ENCODE results near the gene EXOC6B. TPM values are rescaled to one million over a fixed set of nuclear protein-coding genes. Genes with fewer than 3 reads are reported as not detected.

The EXOC6B gene
- total RNA-seq, 1 donor from 2014 or later: 13.8 TPM

DNA sequence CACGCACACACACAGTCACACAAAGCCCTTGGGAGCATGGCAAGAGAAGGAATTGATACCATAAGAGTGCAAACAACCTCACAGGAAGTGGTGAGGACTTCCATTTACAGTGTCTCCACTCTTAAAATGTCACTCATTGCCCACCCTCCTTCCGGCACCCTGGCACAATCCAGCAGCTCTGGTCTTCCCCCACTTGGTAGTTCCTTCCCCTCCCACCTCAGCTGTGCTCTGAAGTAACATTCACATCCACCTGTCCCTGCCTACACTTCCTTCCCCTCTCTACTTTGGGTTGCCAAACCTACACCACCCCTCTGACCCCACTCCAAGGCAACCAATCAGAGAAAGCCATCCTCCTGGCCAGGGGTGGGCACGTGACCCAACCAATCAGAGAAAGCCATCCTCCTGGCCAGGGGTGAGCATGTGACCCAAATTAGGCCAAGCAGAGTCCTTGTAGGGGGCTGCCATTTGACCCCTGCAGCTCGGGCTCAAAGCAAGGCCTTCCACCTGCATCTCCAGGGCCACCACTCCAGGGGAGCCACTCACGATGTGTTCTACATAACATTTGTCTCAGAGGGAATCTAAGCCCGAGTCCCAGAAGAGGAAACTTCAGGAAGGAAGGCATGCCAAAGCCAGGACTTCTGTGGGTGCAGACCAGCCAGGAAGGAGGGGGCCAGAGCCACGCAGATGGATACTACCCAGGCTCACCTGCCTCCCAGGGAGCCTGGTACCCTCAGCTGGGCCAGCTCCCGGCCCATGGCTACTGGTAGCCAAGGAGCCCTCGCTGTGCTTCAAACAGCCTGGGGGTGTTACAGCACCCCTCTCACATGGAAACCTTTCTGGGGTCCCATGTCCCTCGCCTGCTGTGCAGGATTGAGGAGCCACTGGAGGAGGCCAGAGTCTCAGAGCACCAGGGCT lies 699.4 kb downstream of the EXOC6B start:
- no peak for DNase-seq
- intact Hi-C loops (cut with micrococcal nuclease): no loop called here
- CTCF ChIA-PET: no interaction called here

More for the DNA sequence above, 699.4 kb downstream of the EXOC6B start:
- Mint-ChIP-seq H3K36me3 (ENCODE audit: low read depth) (no peaks in the 10 kb centered on the region), H3K27ac (no peak overlapping the region), H3K9me3 (peaks cover 10% of the 10 kb centered on the region), H3K4me1 (no peaks in the 10 kb centered on the region), H3K4me3 (no peak overlapping the region), H3K27me3 (peaks cover 14% of the 10 kb centered on the region)
- POLR2A ChIA-PET: no interaction called here
- no peak for ATAC-seq (ENCODE audit: low read depth)
- TF ChIP-seq, protein P1, sequence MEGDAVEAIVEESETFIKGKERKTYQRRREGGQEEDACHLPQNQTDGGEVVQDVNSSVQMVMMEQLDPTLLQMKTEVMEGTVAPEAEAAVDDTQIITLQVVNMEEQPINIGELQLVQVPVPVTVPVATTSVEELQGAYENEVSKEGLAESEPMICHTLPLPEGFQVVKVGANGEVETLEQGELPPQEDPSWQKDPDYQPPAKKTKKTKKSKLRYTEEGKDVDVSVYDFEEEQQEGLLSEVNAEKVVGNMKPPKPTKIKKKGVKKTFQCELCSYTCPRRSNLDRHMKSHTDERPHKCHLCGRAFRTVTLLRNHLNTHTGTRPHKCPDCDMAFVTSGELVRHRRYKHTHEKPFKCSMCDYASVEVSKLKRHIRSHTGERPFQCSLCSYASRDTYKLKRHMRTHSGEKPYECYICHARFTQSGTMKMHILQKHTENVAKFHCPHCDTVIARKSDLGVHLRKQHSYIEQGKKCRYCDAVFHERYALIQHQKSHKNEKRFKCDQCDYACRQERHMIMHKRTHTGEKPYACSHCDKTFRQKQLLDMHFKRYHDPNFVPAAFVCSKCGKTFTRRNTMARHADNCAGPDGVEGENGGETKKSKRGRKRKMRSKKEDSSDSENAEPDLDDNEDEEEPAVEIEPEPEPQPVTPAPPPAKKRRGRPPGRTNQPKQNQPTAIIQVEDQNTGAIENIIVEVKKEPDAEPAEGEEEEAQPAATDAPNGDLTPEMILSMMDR (IDR thresholded peaks at IDR 0.05): no peak

Other genes starting within 250 kb of the EXOC6B start
- 0.29 and 0.31 TPM in 2 replicates for gene SPR, start 61.4 kb upstream of the EXOC6B start, total RNA-seq
- 0.22 TPM in 1 of 2 replicates, not detected in the other for gene EMX1, start 91.5 kb upstream of the EXOC6B start, total RNA-seq
- gene SFXN5, start 245.7 kb upstream of the EXOC6B start, total RNA-seq: 10.2 and 13.9 TPM in 2 replicates

All from activated B cell treated with CpG ODN at 0.5 μM for 24 hours (primary cell).